SK-MEL-5 (cell line): ENCODE measurements around the gene CUEDC1. TPM values are rescaled to one million over a fixed set of nuclear protein-coding genes. Genes with fewer than 3 reads are reported as not detected.
"Not testable (repeated sequence)": the region's sequence is repeated elsewhere in the genome, so short reads cannot be mapped to it uniquely, and the experiment has no call there.

Experiments
- DNase-seq: peaks from one replicate; pipeline ENCODE4 v3.0.0-alpha.2; 2016; ENCODE audit warnings: low read depth, low spot score
- in situ Hi-C: cut with HindIII; loops from 2 replicates; pipeline ENCODE4 v1.10.0; 2016; ENCODE audit warnings: low sequenced_read_pairs, high pct_unique_total_duplicates, low pct_unique_long_range_greater_than_20kb
- total RNA-seq: library from RNA; depleted of rRNA; stranded (reverse); fragments of >200 nt; shearing (Covaris generic); gene quantifications from 2 replicates; pipeline ENCODE4 v1.2.3, GENCODE V29; 2014

The CUEDC1 gene
- total RNA-seq, 1 experiment from 2014 or later = 10.4 TPM

DNA sequence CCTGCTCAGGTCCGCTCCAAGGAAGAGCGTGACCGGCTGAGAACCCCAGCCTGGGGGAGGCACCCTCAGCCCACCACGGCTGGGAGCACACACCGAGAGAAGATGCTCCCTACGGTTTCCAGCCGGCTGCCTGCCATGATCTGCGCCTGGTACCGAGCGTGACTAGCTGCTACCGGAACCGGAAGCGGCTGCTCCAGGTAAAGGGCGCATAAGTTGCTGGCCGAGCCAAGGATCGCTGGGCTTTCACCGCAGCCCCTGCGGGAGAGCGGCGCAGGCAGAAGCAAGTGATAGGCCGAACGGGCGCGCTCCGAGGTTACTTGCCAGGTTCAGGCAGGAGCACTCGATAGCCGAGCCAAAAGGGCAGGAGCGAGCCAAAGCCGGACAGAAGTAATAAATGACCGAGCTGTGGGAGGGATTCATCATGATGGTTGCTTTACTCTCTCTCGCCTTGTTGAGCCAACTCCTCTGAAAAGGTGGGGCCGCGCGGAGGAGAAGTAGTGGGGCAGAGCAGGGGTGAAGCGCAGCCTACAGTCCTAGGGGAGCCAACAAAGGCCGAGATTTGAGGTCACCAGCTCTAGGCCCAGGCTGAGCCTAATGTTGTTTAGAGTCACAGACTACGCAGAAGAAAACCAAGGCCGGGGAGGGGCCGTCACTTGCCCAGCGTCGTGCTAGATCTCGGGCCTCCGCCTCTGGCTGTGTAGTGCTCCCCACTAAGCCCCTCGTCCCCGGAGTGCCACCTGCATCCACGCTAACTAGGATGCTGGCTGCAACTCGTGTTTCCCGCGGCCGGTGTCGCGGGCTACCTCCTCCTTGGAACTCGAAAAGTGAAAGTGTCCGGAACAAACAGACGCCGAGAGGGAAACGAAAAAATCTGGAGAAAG lies 105.1 kb downstream of the CUEDC1 start, which contains the start of gene MRPS23:
MRPS23 (minus strand) TSS at position 171 of the 881 bp plus-strand sequence; CDS start at position 137, 34 bp downstream.
- in situ Hi-C loops = loop anchor here (10.0 kb wide), 1 partner anchor 125 kb away; no protein-coding TSS in a partner anchor
- peak; percentile 99 for DNase-seq

DNA sequence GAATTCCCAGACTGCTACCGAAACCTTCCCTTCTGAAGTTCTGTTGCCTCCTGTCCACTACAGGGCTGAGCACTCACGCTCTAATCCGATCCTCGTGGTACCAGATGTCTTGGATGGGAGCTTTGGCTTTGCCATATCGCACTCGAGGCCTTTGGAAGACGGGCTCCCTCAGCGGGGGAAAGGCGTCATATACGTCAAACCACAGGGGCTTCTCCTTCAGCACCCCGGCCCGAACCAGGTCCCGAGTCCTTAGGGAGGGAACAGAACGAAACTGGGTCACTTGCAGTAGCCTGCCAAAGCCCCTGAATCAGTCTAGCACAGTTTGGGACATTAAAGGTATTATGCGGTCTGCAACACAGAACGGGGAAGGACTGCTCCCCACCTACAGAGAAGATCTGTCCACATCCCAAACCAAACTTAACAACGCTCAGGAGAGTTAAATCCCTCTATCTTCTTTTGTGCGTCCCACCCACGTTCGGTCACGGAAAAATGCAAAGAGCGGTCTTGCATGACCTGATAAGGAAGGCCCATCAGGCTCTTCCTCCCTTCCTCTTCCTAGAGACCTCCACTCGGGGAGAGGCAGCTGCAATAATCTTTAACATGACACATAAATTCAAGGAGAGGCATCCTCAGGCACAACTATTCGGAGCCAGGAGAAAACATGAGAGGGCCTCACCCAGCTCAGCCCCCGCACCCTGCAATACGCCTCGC lies 105.9 kb downstream of the CUEDC1 start:
- in situ Hi-C loops = no loop called here
- no peak for DNase-seq

DNA sequence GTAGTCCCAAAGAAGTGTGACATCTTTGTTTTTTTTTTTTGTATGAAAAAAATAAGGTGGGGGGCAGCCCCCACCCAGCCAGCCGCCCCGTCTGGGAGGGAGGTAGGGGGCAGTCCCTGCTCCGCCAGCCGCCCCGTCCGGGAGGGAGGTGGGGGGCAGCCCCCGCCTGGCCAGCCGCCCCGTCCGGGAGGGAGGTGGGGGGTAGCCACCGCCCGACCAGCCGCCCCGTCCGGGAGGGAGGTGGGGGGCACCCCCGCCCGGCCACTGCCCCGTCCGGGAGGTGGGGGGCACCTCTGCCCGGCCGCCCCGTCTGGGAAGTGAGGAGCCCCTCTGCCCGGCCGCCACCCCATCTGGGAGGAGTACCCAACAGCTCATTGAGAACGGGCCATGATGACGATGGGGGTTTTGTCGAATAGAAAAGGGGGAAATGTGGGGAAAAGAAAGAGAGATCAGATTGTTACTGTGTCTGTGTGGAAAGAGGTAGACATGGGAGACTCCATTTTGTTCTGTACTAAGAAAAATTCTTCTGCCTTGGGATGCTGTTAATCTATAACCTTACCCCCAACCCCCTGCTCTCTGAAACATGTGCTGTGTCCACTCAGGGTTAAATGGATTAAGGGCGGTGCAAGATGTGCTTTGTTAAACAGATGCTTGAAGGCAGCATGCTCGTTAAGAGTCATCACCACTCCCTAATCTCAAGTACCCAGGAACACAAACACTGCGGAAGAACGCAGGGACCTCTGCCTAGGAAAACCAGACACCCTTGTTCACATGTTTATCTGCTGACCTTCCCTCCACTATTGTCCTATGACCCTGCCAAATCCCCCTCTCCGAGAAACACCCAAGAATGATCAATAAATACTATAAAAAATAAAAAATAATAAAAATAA lies 108.9 kb downstream of the CUEDC1 start:
- in situ Hi-C loops, DNase-seq: not testable (repeated sequence)

DNA sequence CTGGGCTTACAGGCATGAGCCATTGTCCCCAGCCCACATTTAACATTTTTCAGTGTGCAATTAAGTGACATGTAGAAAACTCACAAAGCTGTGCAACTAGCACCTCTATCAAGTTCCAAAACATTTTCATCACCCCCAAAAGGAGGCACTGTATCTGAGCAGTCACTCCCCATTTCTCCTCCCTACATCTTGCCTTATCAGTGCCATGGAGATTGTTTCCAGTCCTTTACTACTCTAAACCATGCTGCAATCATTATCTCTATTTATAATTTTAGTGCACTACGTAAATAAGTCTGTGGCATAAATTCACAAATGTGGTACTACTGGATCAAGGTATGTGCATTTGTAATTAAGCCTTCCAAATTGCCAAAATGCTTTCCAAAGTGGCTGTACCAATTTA lies 112.9 kb downstream of the CUEDC1 start:
- no peak for DNase-seq
- in situ Hi-C loops = no loop called here

DNA sequence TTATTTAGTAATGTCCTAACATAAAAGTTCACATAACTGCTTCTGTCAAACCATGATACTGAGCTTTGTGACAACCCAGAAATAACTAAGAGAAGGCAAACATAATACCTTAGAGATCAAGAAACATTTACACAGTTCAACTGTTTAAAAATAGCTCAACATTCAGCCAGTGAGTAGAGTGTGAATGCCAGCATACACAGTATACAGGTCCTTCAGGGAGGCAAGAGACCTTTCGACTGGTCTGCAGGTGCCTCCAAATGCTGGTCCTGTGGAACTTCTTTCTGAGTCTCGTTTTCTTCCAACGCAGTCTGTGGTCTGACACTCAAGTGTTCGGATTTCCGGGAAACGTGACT lies 115.7 kb downstream of the CUEDC1 start:
- in situ Hi-C loops = no loop called here
- no peak for DNase-seq

DNA sequence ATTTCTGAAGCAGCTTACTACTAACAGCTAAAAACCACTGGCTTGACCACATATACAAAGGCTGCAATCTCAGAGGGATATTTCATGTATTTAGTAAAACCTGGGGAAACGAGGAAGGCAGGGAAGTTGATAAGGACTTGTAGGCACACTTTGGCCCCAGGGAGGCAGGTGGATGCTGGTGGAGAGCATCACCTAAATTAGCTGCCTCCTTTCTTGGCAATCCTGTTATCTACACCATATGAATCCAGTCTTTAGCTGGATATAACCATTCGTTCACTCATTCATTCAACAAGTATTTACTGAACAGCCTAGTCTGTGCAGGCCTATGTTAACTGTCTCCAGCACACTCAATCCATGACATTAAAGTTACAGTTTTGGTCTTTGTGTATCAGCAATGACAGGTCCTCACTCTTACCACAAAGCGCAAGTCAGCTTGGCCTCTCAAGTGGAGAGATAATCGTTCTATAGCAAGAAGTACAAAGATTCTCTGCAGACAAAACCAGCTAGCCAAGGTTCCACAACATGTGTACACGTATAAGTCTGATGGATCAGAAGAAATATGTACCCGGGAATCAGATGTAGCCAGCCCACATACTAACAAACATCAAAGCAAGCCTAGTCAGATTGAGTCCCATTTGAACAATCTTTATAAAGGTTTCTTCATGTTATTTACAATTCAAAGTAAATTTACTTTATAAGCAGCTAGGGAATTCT lies 116.2 kb downstream of the CUEDC1 start:
- DNase-seq = no peak
- in situ Hi-C loops = no loop called here

DNA sequence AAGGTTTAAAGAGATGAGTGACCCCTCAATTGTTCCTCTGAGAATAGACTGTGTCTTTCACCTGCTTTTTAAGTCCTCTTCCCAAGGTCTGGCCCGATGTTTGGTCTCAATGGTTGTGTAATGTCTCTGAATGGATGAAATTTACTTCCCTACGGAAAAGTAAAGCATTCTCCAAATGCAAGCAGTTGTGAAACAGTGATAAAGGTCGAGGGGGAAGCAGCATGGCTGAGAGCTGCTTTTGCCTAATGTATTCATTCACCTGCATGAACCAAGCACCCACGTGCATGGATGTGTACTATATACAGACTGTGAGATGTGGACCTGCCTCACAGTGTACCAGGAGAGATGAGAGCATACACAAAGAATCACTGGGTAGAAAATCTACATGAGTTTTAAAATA lies 116.8 kb downstream of the CUEDC1 start:
- DNase-seq = no peak
- in situ Hi-C loops = no loop called here

DNA sequence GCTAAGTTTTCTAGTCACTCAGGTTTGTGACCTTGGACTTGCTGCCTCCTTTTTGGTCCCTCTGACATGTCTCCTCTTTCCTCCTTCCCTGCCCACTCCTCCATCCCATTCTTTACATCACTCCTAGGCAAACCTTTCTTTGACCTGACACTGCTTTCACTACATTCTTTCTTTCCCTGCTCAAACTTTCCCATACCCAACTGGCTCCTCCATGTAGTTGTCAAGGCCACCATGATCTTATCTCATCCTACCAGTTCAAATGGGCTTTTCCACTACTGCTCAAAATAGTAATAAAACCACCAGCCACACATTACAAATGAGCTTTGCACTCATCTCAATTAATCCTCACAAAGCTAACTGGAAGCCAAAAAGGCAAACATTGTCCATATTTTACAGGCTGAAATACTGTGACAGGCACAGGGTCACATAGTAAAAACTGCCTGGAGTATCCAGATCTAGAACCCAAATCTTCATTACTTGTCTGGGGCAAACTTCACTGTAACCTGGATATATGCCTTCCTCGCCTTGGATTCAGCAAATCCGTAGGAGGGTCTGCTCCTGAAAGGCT lies 119.8 kb downstream of the CUEDC1 start:
- no peak for DNase-seq
- in situ Hi-C loops = no loop called here

DNA sequence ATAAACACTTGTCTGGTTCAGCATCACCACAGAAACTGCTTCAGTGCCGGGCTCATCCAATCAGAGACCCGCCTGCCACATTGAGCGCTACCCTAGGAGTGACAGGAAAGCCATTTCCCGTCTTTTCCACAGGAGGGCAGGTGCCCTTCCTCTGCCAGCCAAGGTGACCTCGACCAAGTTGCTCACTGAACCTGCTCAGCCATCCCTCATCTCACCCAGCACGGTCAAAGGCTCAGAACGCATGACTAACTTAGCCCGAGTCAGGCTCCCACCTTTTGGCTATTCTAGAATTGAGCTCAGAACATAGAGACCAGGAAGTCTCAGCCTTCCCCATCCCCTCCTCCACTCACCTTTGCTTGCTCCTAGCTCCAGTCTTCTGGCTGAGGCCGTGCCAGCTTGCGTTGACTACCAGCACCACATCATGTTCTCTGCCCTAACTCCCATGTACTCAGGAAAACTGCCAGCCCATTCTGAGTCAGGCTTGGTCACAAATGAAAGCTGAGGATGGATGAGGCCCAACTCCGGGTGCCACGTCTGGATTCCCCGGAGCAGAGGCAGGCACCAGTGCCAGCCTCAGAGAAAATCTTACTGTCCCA lies 121.0 kb downstream of the CUEDC1 start:
- DNase-seq = no peak
- in situ Hi-C loops = no loop called here

DNA sequence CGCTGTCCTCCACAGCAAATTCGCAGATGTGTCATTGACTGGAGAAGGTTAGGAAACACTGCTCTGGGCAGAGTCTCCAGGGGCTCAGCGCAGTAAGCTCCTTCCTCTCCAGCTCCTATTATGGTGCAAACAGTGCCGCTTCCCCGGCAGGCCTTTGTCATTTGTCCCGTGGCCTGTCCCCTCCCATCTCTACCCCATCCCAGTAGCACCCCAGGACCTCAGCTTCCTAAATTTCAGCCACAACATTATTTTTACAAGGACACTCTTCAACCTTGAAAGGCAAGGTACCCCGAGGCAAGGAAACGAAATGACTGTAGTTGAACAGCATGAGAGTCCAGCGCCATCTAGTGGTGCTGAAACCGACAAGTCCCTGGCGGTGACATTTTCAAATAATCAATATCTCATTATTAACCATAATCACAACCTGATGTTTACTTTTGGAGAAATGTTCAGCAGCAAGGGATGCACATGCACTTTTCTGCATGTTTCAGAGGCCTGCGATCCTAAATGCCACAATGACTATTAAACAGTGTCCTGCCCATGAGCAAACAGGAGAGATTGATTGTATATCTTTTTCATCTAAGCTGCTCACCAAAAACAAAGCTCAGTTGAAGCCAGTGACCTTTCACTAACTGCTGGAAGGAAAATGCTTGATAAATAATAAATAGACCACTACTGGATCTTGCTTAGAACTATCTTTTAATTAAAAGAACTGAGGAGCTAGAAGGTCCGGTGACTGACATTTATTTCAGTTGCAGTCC lies 121.9 kb downstream of the CUEDC1 start:
- in situ Hi-C loops = no loop called here
- peak; percentile 80 for DNase-seq

DNA sequence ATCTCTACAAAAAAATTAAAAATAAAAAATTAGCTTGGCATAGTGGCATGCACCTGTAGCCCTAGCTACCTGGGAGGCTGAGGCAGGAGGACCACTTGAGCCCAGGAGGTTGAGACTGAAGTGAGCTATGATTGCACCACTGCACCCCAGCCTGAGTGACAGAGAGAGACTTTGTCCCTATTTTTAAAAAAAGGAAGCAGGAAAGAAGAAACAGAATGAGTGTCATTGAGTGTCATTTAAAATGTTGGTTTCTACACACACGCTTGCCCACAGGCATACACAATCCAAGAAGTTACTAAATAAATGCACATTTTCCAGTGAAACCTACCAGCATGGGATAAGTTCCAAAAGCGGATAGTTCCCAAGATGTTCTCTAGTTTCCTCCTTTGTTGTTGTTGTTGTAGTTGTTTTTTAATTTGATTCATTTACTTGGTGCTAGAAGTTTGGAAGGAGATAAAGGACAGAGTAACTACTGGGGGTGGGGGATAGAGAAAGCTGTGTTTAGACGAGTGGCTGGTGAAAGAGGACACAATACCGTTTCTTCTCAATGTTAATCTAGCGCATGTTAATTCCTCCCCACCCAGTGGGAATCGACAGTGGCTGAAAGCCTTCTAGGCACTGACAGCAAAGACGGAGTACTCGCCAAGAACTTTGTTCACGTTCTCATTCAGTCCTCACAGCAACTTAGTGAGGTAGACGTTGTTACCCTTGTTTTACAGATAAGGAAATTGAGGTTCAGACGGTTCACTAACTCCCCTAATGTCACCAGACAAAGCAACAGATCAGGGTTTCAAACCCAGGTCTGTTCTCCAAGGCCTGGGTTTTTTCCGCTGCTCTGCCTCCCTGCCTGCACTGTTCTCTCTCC lies 122.7 kb downstream of the CUEDC1 start:
- DNase-seq = no peak
- in situ Hi-C loops = no loop called here

DNA sequence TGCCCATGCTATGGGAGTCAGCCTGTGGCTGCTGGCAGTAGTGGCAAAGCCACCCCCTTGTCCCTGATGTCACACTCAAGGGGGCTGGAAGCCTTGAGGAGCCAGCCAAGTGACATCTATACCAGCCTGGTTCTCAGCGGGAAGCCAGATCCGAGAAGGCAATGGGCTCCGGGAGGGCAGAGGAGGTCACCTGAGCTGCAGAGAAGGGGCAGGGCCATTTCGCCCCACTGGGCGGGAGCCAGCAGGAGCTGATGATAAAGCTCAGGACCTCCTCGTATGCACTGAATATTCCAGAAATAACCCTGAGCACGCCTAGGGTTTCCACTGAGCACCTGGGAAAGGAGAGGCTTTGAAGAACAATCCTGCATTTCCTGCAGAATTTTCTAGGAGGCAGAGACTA lies 124.3 kb downstream of the CUEDC1 start:
- in situ Hi-C loops = no loop called here
- no peak for DNase-seq

DNA sequence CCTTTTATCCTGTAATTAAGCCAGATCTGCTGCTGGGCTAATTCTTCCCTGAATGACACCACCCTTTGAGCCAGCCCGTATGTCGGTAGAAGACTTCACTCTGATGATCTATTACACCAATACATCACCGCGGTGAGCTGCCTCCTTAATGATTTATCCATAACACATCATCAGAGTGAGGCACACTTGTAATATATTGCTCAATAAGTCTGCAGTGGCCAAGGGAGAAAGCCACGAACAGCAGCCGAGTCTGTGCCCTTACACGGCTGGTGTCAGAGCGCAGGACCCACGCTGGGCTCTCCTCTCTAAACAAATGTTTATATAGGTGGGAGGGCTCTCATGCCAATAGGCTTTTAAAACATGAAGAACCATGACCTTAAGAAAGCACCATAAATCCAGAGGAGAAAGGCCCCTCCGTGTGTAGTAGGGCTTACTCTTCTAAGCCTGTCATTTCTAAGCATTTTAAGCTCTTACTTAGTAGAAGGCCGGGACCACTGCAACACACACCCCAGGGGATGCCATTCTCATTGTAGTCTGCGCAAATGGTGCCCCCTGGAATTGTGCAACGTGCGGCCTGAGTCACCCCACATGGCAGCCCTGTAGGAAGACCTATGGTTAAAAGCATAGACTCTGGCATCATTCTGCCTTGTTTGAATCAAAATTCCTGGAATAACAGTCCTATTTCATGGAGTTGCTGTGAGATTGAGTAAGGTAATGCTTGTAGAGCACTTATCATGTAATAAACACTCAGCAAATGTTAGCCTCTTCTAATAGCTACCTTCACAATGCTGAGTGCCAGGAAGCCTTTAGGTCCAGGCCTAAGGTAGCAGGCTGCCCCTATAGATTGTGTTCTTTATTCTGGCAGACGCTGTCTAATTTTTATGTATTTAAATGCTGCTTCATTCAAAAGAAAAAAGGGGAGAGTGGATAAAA lies 131.5 kb downstream of the CUEDC1 start:
- no peak for DNase-seq
- in situ Hi-C loops = no loop called here

DNA sequence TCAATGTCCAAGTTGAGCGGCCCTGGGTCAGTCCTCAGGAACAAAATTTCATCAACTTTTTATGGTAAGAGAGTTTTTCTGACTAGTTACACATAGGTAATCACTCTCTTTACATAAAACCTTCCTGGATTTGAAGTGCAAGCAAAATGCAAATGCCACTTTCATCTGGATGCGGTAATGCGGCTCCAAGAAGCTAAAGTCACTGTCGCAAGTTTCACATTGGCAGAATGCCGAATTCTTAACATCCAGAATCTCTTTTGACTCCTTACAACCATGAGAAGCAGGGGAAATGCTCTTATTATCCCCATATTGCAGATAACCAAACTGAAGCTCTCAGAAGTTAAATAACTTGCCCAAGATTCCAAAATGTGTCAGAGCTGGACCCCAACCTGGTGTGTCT lies 135.3 kb downstream of the CUEDC1 start:
- in situ Hi-C loops = no loop called here
- DNase-seq = no peak
